GM18502 (cell line): Measurements from ENCODE around the gene CCR4.
A peak's percentile ranks its signal among the peaks of the same experiment; 100 is the strongest.
"Not testable (repeated sequence)": the region's sequence is repeated elsewhere in the genome, so short reads cannot be mapped to it uniquely, and the experiment has no call there.

Experiments used
- ATAC-seq: cut with Tn5 transposase; IDR thresholded peaks from one replicate; pipeline ENCODE4 v1.9.1; 2021; ENCODE audit warnings: mild to moderate bottlenecking; ENCODE audit not compliant: unreplicated experiment, poor library complexity

CCR4 gene

GRCh38 chr3:32975891-32976595 lies 24.6 kb downstream of the CCR4 start:
- ATAC-seq = no peak

GRCh38 chr3:32977861-32978260 lies 26.4 kb downstream of the CCR4 start:
- no peak for ATAC-seq

- ATAC-seq = no peak
Measured at GRCh38 chr3:32978331-32978730, 26.9 kb downstream of the CCR4 start.

GRCh38 chr3:32983124-32983523 lies 31.7 kb downstream of the CCR4 start:
- ATAC-seq = no peak

GRCh38 chr3:32984918-32985317 lies 33.5 kb downstream of the CCR4 start:
- not testable (repeated sequence) for ATAC-seq

- peak; percentile 23 for ATAC-seq
Measured at GRCh38 chr3:32989171-32989570, 37.7 kb downstream of the CCR4 start.

GRCh38 chr3:32990116-32990515 lies 38.7 kb downstream of the CCR4 start:
- no peak for ATAC-seq

- no peak for ATAC-seq
Measured at GRCh38 chr3:32991781-32992180, 40.3 kb downstream of the CCR4 start.

- peak; percentile 22 for ATAC-seq
Measured at GRCh38 chr3:32992310-32992686, 40.9 kb downstream of the CCR4 start.

- ATAC-seq = no peak
Measured at GRCh38 chr3:32994045-32994444, 42.6 kb downstream of the CCR4 start.

- ATAC-seq = no peak
Measured at GRCh38 chr3:32995098-32995497, 43.7 kb downstream of the CCR4 start.

GRCh38 chr3:32996048-32996754 lies 44.8 kb downstream of the CCR4 start:
- ATAC-seq = no peak

GRCh38 chr3:32996755-32997091 lies 45.3 kb downstream of the CCR4 start:
- ATAC-seq = no peak

- no peak for ATAC-seq
Measured at GRCh38 chr3:32998631-32999451, 47.4 kb downstream of the CCR4 start.

- no peak for ATAC-seq
Measured at GRCh38 chr3:33000691-33001385, 49.4 kb downstream of the CCR4 start.

- ATAC-seq = peak; percentile 78
Measured at GRCh38 chr3:33001889-33002288, 50.4 kb downstream of the CCR4 start.

- ATAC-seq = no peak
Measured at GRCh38 chr3:33003308-33003707, 51.9 kb downstream of the CCR4 start.

GRCh38 chr3:33004205-33004604 lies 52.8 kb downstream of the CCR4 start:
- no peak for ATAC-seq

GRCh38 chr3:33004961-33005360 lies 53.5 kb downstream of the CCR4 start:
- ATAC-seq = no peak
